ENCODE measurements around the gene TMEM72. TPM values are rescaled to one million over a fixed set of nuclear protein-coding genes. Genes with fewer than 3 reads are reported as not detected.

TMEM72 gene
- total and polyA plus RNA-seq, 2 donors, result not detected

DNA sequence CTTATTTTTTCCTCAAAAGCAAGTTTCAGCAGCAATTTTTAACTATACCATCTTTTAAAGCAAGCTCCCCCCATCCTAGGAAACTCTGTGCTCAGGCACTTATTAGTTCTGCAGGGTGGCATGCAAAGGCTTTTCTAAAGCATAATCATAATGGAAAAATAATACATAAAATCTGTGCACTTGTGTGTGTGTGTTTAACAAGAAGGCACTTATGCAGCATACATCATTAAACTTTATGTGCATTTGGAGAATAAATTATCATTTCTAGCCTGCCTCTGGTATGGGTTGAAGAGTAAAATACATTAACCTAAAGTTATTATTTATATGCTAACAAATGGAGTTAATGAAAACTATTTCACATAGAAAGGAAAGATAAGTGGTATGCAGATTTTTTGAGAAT is 42.9 kb downstream of the TMEM72 start:
- Histone ChIP-seq H3K4me1 (ENCODE audit: insufficient read depth) (peaks cover 1% of the 10 kb centered on the region), H3K4me3 (ENCODE audit: low read depth, low read length) (no peak overlapping the region), H3K36me3 (ENCODE audit: insufficient read depth) (no peaks in the 10 kb centered on the region), H3K27ac (ENCODE audit: low read depth) (no peak overlapping the region)
- DNase-seq (ENCODE audit: extremely low spot score), result no peak

- H3K4me1 ChIP-seq (ENCODE audit: insufficient read depth), result peaks cover 3% of the 10 kb centered on the region
- no peak overlapping the region for H3K27ac ChIP-seq (ENCODE audit: low read depth)
- no peaks in the 10 kb centered on the region for H3K36me3 ChIP-seq (ENCODE audit: insufficient read depth)
- no peak overlapping the region for H3K4me3 ChIP-seq (ENCODE audit: low read depth, low read length)
- no peak for DNase-seq (ENCODE audit: extremely low spot score)
Observed at GRCh38 chr10:44954962-44955361, 43.8 kb downstream of the TMEM72 start.

GRCh38 chr10:44955413-44956070 is 44.4 kb downstream of the TMEM72 start:
- no peak overlapping the region for H3K4me3 ChIP-seq (ENCODE audit: low read depth, low read length)
- no peak overlapping the region for H3K27ac ChIP-seq (ENCODE audit: low read depth)
- WGBS, result 80% methylated on average over 8 of the region's 8 CpGs
- no peak for DNase-seq (ENCODE audit: extremely low spot score)
- H3K36me3 ChIP-seq (ENCODE audit: insufficient read depth), result no peaks in the 10 kb centered on the region
- peaks cover 3% of the 10 kb centered on the region for H3K4me1 ChIP-seq (ENCODE audit: insufficient read depth)

DNA sequence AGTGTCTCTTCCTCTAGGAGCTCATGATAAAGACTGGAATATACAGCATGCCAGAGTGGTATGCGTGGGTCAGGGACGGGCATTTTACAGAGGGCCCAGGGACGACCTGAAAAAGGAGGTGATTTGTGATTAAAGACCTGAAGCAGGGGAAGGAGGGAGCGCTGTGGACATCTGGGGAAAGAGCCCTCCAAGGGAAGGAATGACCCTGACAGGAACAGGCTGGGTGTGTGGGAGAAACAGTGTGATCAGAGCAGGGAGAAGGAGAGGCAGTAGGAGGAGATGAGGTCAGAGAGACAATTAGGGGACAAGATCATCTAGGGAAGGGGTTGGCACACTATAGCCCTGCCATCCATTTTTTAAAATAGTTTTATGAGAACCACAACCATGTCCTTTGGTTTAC is 45.1 kb downstream of the TMEM72 start:
- DNase-seq (ENCODE audit: extremely low spot score), result no peak
- H3K27ac ChIP-seq (ENCODE audit: low read depth), result no peak overlapping the region
- peaks cover 3% of the 10 kb centered on the region for H3K4me1 ChIP-seq (ENCODE audit: insufficient read depth)
- H3K36me3 ChIP-seq (ENCODE audit: insufficient read depth), result no peaks in the 10 kb centered on the region
- no peak overlapping the region for H3K4me3 ChIP-seq (ENCODE audit: low read depth, low read length)
- WGBS, result 94% methylated on average over 4 of the region's 4 CpGs

GRCh38 chr10:44956717-44957706 is 45.9 kb downstream of the TMEM72 start:
- no peak for DNase-seq (ENCODE audit: extremely low spot score)
- H3K4me1 ChIP-seq (ENCODE audit: insufficient read depth), result peaks cover 3% of the 10 kb centered on the region
- no peak overlapping the region for H3K4me3 ChIP-seq (ENCODE audit: low read depth, low read length)
- 97% methylated on average over 4 of the region's 4 CpGs for WGBS
- H3K27ac ChIP-seq (ENCODE audit: low read depth), result no peak overlapping the region
- H3K36me3 ChIP-seq (ENCODE audit: insufficient read depth), result no peaks in the 10 kb centered on the region

GRCh38 chr10:44958196-44958897 is 47.2 kb downstream of the TMEM72 start:
- Histone ChIP-seq H3K36me3 (ENCODE audit: insufficient read depth) (no peaks in the 10 kb centered on the region), H3K4me3 (ENCODE audit: low read depth, low read length) (peak overlapping the region; percentile 69), H3K27ac (ENCODE audit: low read depth) (no peak overlapping the region), H3K4me1 (ENCODE audit: insufficient read depth) (peaks cover 3% of the 10 kb centered on the region)
- WGBS, result 28% methylated on average over 5 of the region's 5 CpGs
- DNase-seq (ENCODE audit: extremely low spot score), result no peak

DNA sequence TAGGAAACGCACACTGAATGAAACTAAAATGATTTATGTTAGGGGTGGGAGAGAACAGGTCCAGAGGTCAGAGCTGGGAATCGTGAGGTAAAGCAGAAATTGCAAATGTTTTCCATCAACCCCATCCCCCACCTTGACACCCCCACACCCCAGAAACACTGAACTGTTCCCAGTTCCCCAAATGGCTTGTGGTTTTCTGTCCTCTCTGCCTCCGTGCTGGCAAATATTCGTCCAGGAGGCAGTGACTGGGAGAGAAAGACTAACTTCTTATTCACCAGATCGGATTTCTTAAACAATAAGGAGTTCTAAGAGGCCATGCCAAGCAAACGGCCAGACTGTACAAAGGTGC is 47.7 kb downstream of the TMEM72 start:
- 7% methylated on average over 6 of the region's 6 CpGs for WGBS

GRCh38 chr10:44959247-44960087 is 48.3 kb downstream of the TMEM72 start, which contains the start of gene RASSF4:
Gene RASSF4, plus strand, starts transcription at chr10:44959802. Its CDS starts 10,401 bp downstream, at chr10:44970203.
- under 1% methylated on average over 74 of the region's 74 CpGs for whole genome bisulfite sequencing
- DNase-seq (ENCODE audit: extremely low spot score), result no peak
- peak within 1 kb of the TSS; percentile 87 for H3K27ac ChIP-seq (ENCODE audit: low read depth)
- peaks cover 3% of the 10 kb centered on the region for H3K4me1 ChIP-seq (ENCODE audit: insufficient read depth)
- H3K4me3 ChIP-seq (ENCODE audit: low read depth, low read length), result peak within 1 kb of the TSS; percentile 69
- no peaks in the 10 kb centered on the region for H3K36me3 ChIP-seq (ENCODE audit: insufficient read depth)

More for the DNA sequence above, 47.7 kb downstream of the TMEM72 start:
- H3K4me3 ChIP-seq (ENCODE audit: low read depth, low read length), result peak overlapping the region; percentile 69
- peaks cover 3% of the 10 kb centered on the region for H3K4me1 ChIP-seq (ENCODE audit: insufficient read depth)
- peak overlapping the region; percentile 87 for H3K27ac ChIP-seq (ENCODE audit: low read depth)
- DNase-seq (ENCODE audit: extremely low spot score), result no peak
- H3K36me3 ChIP-seq (ENCODE audit: insufficient read depth), result no peaks in the 10 kb centered on the region

- Histone ChIP-seq H3K4me3 (ENCODE audit: low read depth, low read length) (peak overlapping the region; percentile 69), H3K4me1 (ENCODE audit: insufficient read depth) (peaks cover 3% of the 10 kb centered on the region), H3K36me3 (ENCODE audit: insufficient read depth) (no peaks in the 10 kb centered on the region), H3K27ac (ENCODE audit: low read depth) (no peak overlapping the region)
- 53% methylated on average over 8 of the region's 8 CpGs for WGBS
- no peak for DNase-seq (ENCODE audit: extremely low spot score)
Observed at GRCh38 chr10:44960088-44960460, 48.9 kb downstream of the TMEM72 start.

DNA sequence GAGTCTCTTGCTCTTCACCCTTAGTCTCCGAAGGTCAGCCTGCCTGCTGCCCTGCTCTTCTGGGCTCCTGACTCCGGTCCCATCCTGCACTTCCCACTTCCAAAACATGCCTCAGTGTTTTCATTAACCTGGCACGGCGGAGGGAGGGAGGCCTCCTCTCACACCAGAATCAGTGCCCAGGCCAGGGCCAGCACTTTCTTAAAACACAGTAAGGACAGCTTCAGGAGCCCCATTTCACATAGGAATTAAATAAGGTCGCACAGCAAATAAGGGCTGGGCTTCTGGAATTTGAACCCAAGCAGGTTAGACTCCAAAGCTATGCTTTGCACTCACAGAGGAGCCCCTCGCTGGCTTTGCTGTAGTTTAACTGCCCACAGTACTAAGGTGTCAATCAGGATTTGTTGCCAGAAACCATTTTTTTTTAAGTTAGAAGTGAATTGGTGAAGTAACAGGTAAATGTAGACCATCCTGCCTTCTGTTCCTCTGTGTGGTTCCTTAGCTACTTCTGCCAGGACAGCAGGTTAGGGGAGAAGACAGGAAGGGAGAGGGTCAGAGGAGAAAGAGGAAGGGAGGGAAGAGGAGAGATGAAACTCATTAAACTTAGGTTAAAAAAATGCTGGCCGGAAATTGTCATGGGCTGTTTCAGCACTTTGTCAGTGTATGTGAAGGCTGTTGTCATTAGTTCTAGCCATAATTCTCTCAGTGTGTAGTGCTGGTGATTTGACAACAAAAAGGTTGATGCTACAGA is 49.5 kb downstream of the TMEM72 start:
- no peak for DNase-seq (ENCODE audit: extremely low spot score)
- peak overlapping the region; percentile 69 for H3K4me3 ChIP-seq (ENCODE audit: low read depth, low read length)
- WGBS, result 82% methylated on average over 7 of the region's 7 CpGs
- no peaks in the 10 kb centered on the region for H3K36me3 ChIP-seq (ENCODE audit: insufficient read depth)
- H3K4me1 ChIP-seq (ENCODE audit: insufficient read depth), result peaks cover 3% of the 10 kb centered on the region
- no peak overlapping the region for H3K27ac ChIP-seq (ENCODE audit: low read depth)

DNA sequence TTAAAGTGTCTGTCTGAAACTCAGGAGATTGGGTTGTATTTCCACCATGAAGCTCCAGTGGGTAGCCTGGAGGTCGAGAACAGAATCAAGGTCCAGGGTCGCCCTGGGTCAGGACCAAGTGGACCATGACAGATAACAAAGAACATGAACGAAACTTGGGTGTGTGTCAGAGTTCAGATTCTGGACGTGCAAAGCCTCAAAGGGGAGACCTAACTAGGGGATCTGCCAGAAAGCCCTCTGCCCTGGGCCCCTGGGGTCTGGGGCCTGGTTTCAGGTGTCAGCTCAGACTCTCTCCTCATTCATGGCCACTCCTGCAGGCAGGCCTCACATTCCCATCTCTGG is 50.1 kb downstream of the TMEM72 start:
- Histone ChIP-seq H3K4me3 (ENCODE audit: low read depth, low read length) (no peak overlapping the region), H3K4me1 (ENCODE audit: insufficient read depth) (peaks cover 3% of the 10 kb centered on the region), H3K36me3 (ENCODE audit: insufficient read depth) (no peaks in the 10 kb centered on the region), H3K27ac (ENCODE audit: low read depth) (no peak overlapping the region)
- 66% methylated on average over 4 of the region's 4 CpGs for WGBS
- DNase-seq (ENCODE audit: extremely low spot score), result no peak

DNA sequence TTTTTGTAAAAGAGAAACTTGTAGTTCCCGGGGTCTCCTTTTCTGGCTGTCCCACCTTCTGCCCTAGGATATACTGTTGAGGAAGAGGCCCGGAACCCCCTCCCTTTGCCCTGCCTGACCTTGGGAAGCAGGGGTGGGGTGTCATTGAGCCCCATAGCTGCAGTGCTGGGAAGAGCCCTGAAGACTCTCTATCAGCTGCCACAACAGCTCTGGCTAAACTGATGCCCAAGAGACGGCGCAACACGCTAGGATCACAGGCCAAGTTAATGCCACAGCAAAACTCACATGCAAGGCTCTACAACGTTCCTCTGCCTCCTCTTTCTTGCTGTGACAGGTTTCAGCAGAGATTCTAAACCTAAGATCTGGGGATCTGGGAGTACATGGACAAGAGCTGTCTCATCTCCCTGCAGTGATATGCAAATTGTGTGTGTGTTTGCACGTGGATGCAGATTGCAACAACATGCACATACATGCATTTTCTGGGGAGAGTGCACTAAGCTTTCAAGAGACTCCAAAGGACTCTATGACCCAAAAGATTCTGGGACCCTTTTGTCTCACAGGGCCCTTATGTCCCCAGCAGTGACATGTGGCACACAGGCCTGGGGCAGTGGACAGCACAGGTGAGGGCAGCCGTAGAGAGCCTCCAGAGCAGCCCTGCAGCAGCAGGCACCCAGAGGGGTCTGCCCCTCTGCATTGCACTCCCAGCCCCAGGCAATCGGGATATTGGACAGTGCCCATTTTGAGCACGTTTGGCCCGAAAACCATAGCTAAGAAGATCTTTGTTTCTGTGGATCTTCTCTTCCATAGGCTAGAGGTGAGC is 51.0 kb downstream of the TMEM72 start:
- Histone ChIP-seq H3K4me3 (ENCODE audit: low read depth, low read length) (no peak overlapping the region), H3K27ac (ENCODE audit: low read depth) (no peak overlapping the region), H3K36me3 (ENCODE audit: insufficient read depth) (no peaks in the 10 kb centered on the region), H3K4me1 (ENCODE audit: insufficient read depth) (peaks cover 3% of the 10 kb centered on the region)
- no peak for DNase-seq (ENCODE audit: extremely low spot score)
- WGBS, result 88% methylated on average over 11 of the region's 11 CpGs
